K562 (cell line): Measurements from ENCODE around the gene RESP18. TPM values are rescaled to one million over a fixed set of nuclear protein-coding genes. Genes with fewer than 3 reads are reported as not detected.

ENCODE experiments used
- DDX20 ChIP-seq: fragments of 450-650 bp; IDR thresholded peaks from 2 replicates; pipeline ENCODE4 v1.6.1; 2016; ENCODE audit warnings: missing genetic modification characterization, low read depth, mild to moderate bottlenecking, missing compliant biosample characterization, moderate library complexity
- GATAD2A ChIP-seq: fragments of 450-650 bp; IDR thresholded peaks from 2 replicates; pipeline ENCODE4 v1.6.1; 2017
- HNRNPL ChIP-seq: fragments of 200-400 bp; formaldehyde crosslinking; IDR thresholded peaks from 2 replicates; pipeline ENCODE4 v1.6.1; 2017; ENCODE audit warnings: low read depth, mild to moderate bottlenecking, low read length
- IRF2 ChIP-seq: sonication (generic); formaldehyde crosslinking; IDR thresholded peaks from 2 replicates; pipeline ENCODE4 v1.8.1; 2022; ENCODE audit warnings: mild to moderate bottlenecking, missing genetic modification reagents
- JUN ChIP-seq, 2 experiments: sonication (generic) in 1 of 2; formaldehyde crosslinking in 1 of 2; IDR thresholded peaks; 2 replicates each; pipeline versions ENCODE4 v1.6.1 to v1.8.0; 2012 to 2022; ENCODE audit warnings: borderline replicate concordance in 2 of 2, mild to moderate bottlenecking in 2 of 2, improper control_type of control experiment in 1 of 2, low read depth in 1 of 2, low read length in 1 of 2, missing genetic modification reagents in 1 of 2
- NONO ChIP-seq, 2 experiments: fragments of 200-400 bp in 1 of 2; fragments of 450-650 bp in 1 of 2; formaldehyde crosslinking in 1 of 2; IDR thresholded peaks; 2 replicates each; pipeline ENCODE4 v1.6.1; 2017; ENCODE audit warnings: low read depth in 2 of 2, mild to moderate bottlenecking in 2 of 2, moderate library complexity in 2 of 2, low read length in 1 of 2
- PCBP2 ChIP-seq: fragments of 200-400 bp; formaldehyde crosslinking; IDR thresholded peaks from 2 replicates; pipeline ENCODE4 v1.6.1; 2018; ENCODE audit warnings: low read length, low read depth, mild to moderate bottlenecking, moderate library complexity; ENCODE audit not compliant: poor library complexity, severe bottlenecking
- RBBP5 ChIP-seq: fragments of 200-600 bp; sonication (generic); IDR thresholded peaks from 2 replicates; pipeline ENCODE4 v1.6.1; 2012; ENCODE audit warnings: borderline replicate concordance, mild to moderate bottlenecking, low read length, control low read depth, inconsistent platforms; ENCODE audit not compliant: insufficient read depth, poor library complexity, severe bottlenecking
- ZBTB2 ChIP-seq: fragments of 450-650 bp; IDR thresholded peaks from 2 replicates; pipeline ENCODE4 v1.6.1; 2016; ENCODE audit warnings: antibody characterized with exemption
- ZFPM2 ChIP-seq: fragments of 250-450 bp; sonication (Bioruptor Pico); IDR thresholded peaks from 2 replicates; pipeline ENCODE4 v1.5.1; 2022; ENCODE audit warnings: mild to moderate bottlenecking
- ZNF263 ChIP-seq: sonication (generic); formaldehyde crosslinking; IDR thresholded peaks from 2 replicates; pipeline ENCODE4 v1.8.0; 2022; ENCODE audit warnings: mild to moderate bottlenecking, missing genetic modification reagents, borderline replicate concordance
- ZNF586 ChIP-seq: fragments of 450-650 bp; formaldehyde crosslinking; conservative IDR thresholded peaks from 2 replicates; pipeline ENCODE4 v1.4.0; 2020; ENCODE audit warnings: mild to moderate bottlenecking, moderate library complexity
- ZNF75A ChIP-seq: fragments of 450-650 bp; formaldehyde crosslinking; IDR thresholded peaks from 2 replicates; pipeline ENCODE4 v1.4.0; 2020; ENCODE audit warnings: mild to moderate bottlenecking
- polyA plus RNA-seq, 8 experiments: library from polyadenylated mRNA; depleted of rRNA in 4 of 8; stranded (reverse) in 5 of 8; unstranded in 3 of 8; fragments of >200 nt; fragmentation: Nextera tagmentation in 2 of 8; fragmentation: Illumina TruSeq in 1 of 8; extraction: Ambion mirVana in 2 of 8; extraction: Trizol in 1 of 8; gene quantifications; 2 replicates each; pipeline versions ENCODE4 v1.2.1 to v1.2.3, GENCODE V29; 2011 to 2014; ENCODE audit warnings: inconsistent platforms in 1 of 8, missing spikeins in 1 of 8
- total RNA-seq, 7 experiments: library from RNA; depleted of rRNA in 6 of 7; stranded (reverse); fragments of >200 nt in 6 of 7; fragmentation: Illumina TruSeq in 2 of 7; extraction: Trizol in 2 of 7; gene quantifications; 2 replicates each; pipeline versions ENCODE4 v1.2.1 to v1.2.3, GENCODE V29; 2011 to 2021; ENCODE audit warnings: low replicate concordance in 1 of 7
- TF ChIP-seq, protein P1 (sequence below): fragments of 250-450 bp; sonication (Bioruptor Pico); IDR thresholded peaks from 2 replicates; pipeline ENCODE4 v1.4.0; 2020
- TF ChIP-seq, protein P2 (sequence below): fragments of 250-450 bp; sonication (Bioruptor Pico); IDR thresholded peaks from 2 replicates; pipeline ENCODE4 v1.6.1; 2021; ENCODE audit warnings: mild to moderate bottlenecking

The RESP18 gene
- total and polyA plus RNA-seq, 9 of the 15 experiments (the other 6 are each of a cell fraction or from before 2014, with no cell fraction given), result not detected

GRCh38 chr2:219308142-219309101 is 24.1 kb downstream of the RESP18 start (continued):
- no peak for TF ChIP-seq DDX20 (tag)
- TF ChIP-seq, protein P1, sequence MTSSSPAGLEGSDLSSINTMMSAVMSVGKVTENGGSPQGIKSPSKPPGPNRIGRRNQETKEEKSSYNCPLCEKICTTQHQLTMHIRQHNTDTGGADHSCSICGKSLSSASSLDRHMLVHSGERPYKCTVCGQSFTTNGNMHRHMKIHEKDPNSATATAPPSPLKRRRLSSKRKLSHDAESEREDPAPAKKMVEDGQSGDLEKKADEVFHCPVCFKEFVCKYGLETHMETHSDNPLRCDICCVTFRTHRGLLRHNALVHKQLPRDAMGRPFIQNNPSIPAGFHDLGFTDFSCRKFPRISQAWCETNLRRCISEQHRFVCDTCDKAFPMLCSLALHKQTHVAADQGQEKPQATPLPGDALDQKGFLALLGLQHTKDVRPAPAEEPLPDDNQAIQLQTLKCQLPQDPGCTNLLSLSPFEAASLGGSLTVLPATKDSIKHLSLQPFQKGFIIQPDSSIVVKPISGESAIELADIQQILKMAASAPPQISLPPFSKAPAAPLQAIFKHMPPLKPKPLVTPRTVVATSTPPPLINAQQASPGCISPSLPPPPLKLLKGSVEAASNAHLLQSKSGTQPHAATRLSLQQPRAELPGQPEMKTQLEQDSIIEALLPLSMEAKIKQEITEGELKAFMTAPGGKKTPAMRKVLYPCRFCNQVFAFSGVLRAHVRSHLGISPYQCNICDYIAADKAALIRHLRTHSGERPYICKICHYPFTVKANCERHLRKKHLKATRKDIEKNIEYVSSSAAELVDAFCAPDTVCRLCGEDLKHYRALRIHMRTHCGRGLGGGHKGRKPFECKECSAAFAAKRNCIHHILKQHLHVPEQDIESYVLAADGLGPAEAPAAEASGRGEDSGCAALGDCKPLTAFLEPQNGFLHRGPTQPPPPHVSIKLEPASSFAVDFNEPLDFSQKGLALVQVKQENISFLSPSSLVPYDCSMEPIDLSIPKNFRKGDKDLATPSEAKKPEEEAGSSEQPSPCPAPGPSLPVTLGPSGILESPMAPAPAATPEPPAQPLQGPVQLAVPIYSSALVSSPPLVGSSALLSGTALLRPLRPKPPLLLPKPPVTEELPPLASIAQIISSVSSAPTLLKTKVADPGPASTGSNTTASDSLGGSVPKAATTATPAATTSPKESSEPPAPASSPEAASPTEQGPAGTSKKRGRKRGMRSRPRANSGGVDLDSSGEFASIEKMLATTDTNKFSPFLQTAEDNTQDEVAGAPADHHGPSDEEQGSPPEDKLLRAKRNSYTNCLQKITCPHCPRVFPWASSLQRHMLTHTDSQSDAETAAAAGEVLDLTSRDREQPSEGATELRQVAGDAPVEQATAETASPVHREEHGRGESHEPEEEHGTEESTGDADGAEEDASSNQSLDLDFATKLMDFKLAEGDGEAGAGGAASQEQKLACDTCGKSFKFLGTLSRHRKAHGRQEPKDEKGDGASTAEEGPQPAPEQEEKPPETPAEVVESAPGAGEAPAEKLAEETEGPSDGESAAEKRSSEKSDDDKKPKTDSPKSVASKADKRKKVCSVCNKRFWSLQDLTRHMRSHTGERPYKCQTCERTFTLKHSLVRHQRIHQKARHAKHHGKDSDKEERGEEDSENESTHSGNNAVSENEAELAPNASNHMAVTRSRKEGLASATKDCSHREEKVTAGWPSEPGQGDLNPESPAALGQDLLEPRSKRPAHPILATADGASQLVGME, result no peak
- no peak for TF ChIP-seq IRF2
- TF ChIP-seq JUN (IDR thresholded peaks at IDR 0.05; ENCODE audit: borderline replicate concordance, low read depth, low read length), result peak; percentile 36; the same call in 1 of the 2 replicates
- TF ChIP-seq JUN (CRISPR knock-in tag; IDR thresholded peaks at IDR 0.05; ENCODE audit: borderline replicate concordance), result no peak
- TF ChIP-seq ZBTB2, result no peak
- no peak for TF ChIP-seq ZNF75A (CRISPR knock-in tag)
- TF ChIP-seq RBBP5, result no peak
- TF ChIP-seq PCBP2, result no peak
- TF ChIP-seq GATAD2A, result no peak
- TF ChIP-seq NONO (IDR thresholded peaks at IDR 0.05; ENCODE audit: low read depth in 2 of 2, low read length in 1 of 2), result no peak
- TF ChIP-seq ZNF263 (CRISPR knock-in tag), result peak; percentile 49; the same call in 1 of the 2 replicates
- TF ChIP-seq HNRNPL, result no peak
- no peak for TF ChIP-seq ZNF586
- no peak for TF ChIP-seq ZFPM2 (CRISPR knock-in tag)
- TF ChIP-seq, protein P2, sequence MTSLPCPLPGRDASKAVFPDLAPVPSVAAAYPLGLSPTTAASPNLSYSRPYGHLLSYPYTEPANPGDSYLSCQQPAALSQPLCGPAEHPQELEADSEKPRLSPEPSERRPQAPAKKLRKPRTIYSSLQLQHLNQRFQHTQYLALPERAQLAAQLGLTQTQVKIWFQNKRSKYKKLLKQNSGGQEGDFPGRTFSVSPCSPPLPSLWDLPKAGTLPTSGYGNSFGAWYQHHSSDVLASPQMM (CRISPR knock-in tag), result no peak
